COLO668 (cell line): ENCODE measurements around the gene ARHGEF28.

Experiments used
- DNase-seq: peaks from one replicate; lab custom pipeline; 2025; ENCODE audit not compliant: unreplicated experiment; lab: John Stamatoyannopoulos, UW

Gene ARHGEF28

GRCh38 chr5:73770172-73771025, 144.4 kb downstream of the ARHGEF28 start:
- no peak for DNase-seq

GRCh38 chr5:73774924-73775323, 148.9 kb downstream of the ARHGEF28 start:
- DNase-seq = no peak

DNA sequence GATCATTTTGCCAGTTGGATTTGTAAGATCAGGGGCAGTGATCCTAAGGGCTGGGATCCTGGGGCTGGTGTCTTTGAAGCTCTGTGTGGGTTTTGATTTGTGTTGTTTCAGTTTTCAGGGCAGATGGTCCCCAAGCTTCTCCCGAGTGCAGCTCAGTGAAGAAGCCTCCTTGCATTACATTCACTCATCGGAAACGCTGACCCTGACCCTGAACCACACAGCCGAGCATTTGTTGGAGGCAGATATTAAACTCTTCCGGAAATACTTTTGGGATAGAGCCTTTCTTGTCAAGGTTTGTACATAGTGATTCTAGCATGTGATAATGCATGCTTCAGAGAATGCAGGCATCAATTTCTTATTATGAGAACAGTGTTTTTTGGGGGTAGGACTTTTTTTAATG, 150.4 kb downstream of the ARHGEF28 start:
- no peak for DNase-seq

DNA sequence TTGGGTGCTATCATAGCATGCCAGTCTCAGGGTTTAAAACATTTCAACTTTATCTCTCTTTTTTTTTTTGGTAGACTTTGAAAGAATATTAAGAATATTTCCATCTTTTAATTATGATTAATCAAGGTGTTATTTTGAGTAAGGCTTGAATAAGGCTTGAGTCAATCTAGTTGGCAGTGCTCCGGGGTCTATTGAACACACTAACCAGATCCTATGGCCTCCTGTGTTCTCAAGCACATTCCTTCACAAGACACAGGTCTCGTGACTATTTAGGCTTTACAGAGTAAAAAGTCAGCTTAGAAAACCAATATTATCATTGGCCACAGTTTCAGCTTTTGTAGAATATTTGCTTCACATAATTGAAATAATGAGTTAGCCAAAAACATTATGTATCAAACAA, 151.2 kb downstream of the ARHGEF28 start:
- no peak for DNase-seq

DNA sequence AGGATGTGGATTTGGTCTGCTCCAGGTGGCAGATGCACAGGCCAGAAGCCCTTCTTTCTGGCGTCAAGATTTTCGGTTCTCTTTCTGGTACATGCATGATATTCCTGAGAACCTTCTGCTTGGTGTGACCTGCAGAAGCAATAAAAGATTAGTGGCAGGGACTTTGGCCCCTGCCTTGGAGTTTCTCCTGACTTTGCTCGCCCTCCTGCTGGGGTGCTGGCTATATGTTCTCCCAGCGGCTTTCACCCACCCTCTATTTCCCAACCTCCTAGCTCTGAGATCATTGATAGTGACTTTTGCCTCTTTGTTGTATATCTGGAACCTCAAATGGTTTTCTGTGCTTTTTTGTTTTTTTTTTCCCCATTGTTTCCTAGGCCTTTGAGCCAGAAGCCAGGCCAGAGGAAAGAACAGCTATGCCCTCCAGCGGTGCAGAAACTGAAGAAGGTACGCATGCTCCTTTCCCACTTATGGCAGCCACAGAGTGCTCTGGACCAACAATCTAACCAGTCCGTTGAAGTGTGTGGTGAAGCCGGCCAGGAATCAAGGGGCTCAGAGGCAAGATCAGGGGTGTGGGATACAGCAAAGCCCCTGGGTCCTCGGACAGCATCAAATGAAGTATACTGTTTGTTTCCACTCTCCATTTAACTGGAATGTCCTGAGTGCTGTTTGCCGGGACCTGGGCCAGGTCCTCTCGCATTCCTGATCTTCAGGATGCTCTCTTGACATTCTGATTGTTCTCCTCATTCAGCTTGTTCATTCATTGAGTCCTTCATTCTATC, 154.5 kb downstream of the ARHGEF28 start:
- DNase-seq = no peak

DNA sequence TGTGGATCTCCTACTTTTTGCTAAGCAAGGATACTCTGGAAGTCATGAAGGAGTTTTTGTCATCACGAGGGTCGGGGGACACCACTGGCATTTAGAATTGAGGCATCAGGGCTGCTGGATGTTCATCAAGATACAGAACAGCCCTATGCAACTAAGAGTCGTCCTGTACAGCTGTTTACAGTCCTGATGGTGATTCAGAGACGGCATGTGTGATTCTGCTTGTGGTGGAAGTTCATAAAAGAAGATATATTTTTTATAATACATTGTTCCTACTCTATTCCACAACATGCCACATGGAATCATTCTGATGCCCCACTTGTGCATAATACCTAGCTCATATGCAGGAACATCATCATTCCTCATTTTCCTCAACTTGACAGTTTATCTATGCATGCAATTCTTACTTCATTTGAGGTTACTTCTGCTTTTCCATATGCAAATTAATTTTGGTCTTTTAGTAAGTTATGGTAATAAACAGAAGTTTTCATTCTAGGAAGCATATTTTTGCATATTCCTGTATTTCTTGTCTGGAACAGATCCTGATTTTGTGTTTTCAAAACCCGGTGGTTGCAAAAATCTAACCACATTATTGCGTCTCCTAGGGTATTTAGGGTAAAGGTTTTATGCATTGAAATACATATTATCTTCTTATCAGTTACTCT, 155.2 kb downstream of the ARHGEF28 start:
- DNase-seq = no peak

- DNase-seq = no peak
Observed at GRCh38 chr5:73783828-73784227, 157.8 kb downstream of the ARHGEF28 start.

DNA sequence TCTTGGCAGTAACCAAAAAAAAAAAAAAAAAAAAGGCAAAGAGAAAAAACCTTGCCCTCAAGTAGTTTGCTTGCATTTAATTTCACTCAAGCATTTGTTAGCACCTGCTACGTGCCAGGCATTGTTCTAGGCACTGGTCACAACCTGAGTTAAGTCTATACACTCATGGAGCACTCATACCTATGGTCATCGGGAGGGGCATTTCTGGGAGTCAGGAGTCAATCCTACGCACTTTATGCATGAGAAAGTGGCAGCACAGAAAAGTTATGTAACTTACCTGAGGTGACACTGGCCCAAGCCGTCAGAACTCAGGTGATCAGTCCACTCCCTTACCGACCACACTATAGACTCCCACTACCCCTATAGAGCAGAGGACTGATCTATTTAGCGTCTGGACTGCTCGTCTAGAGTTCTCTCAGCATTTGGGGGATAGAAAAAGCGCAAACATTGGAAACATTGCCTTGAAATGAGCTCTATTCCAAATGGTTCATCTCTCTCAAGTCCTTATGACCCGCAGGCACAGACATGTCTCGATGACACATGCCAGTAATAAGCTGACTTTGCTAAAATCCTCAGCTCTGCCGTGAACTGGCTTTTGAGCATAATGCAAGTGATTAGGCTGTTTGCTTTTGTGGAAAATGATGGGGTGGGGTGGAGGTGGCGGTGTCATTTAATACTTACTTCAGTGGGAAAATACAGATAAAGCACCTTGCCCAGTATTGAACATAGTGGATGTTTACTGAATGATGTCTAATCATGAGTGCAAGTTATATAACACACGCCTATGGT, 160.2 kb downstream of the ARHGEF28 start:
- peak; percentile 8 for DNase-seq

- no peak for DNase-seq
Observed at GRCh38 chr5:73789851-73790281, 163.9 kb downstream of the ARHGEF28 start.

DNA sequence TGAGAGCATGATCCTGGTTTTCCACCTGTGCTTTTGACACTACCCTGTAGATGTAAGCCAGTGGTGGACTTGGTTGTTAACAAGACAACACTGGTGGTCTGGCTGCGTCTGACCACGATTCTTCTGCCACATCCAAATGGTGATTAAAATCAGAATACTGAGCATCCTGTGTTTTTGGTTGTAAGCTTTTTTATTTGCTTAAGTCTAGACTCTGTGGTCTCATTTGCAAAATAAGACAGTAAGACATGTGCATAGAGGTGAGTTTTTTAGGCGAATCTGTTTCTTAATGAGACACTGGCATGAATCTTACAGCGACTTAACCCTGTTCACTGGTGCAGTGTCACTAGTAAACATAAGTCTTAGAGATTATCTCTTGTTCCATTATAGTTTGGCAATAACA, 165.4 kb downstream of the ARHGEF28 start:
- DNase-seq = no peak

- DNase-seq = peak; percentile 48
Observed at GRCh38 chr5:73792687-73793320, 166.8 kb downstream of the ARHGEF28 start.

GRCh38 chr5:73793911-73794310, 167.9 kb downstream of the ARHGEF28 start:
- no peak for DNase-seq

- DNase-seq = peak; percentile 6
Observed at GRCh38 chr5:73796164-73797131, 170.5 kb downstream of the ARHGEF28 start.

- DNase-seq = no peak
Observed at GRCh38 chr5:73797132-73797510, 171.1 kb downstream of the ARHGEF28 start.

- no peak for DNase-seq
Observed at GRCh38 chr5:73799401-73799972, 173.5 kb downstream of the ARHGEF28 start.

- DNase-seq = no peak
Observed at GRCh38 chr5:73801686-73802085, 175.7 kb downstream of the ARHGEF28 start.

- no peak for DNase-seq
Observed at GRCh38 chr5:73805449-73805848, 179.5 kb downstream of the ARHGEF28 start.

- DNase-seq = no peak
Observed at GRCh38 chr5:73808911-73809310, 182.9 kb downstream of the ARHGEF28 start.

- no peak for DNase-seq
Observed at GRCh38 chr5:73810429-73810828, 184.4 kb downstream of the ARHGEF28 start.
